Osteoblast (primary cell): Measurements from ENCODE around the gene CES4A. TPM values are rescaled to one million over a fixed set of nuclear protein-coding genes. Genes with fewer than 3 reads are reported as not detected.

Experiments
- DNase-seq: peaks from one replicate; pipeline ENCODE4 v3.0.0; 2011; ENCODE audit warnings: low spot score, mixed read lengths; ENCODE audit not compliant: insufficient read length; ENCODE audit errors: missing footprints
- H2AFZ ChIP-seq: 2 replicates; pipeline ENCODE4 v1.6.0; 2011; ENCODE audit warnings: mild to moderate bottlenecking, low read length
- H3K27ac ChIP-seq: 2 replicates; pipeline ENCODE4 v1.5.1; 2011; ENCODE audit warnings: mild to moderate bottlenecking, low read depth, low read length, moderate library complexity
- H3K27me3 ChIP-seq: 2 replicates; pipeline ENCODE4 v1.6.0; 2012; ENCODE audit warnings: mild to moderate bottlenecking, control low read depth, inconsistent platforms, low read length, moderate library complexity; ENCODE audit not compliant: insufficient read depth
- H3K36me3 ChIP-seq: 2 replicates; pipeline ENCODE4 v1.5.1; 2011; ENCODE audit warnings: mild to moderate bottlenecking, low read length, control low read depth, moderate library complexity; ENCODE audit not compliant: insufficient read depth
- H3K4me1 ChIP-seq: 2 replicates; pipeline ENCODE4 v1.5.1; 2011; ENCODE audit warnings: mild to moderate bottlenecking, low read length, control low read depth, moderate library complexity; ENCODE audit not compliant: insufficient read depth
- H3K4me2 ChIP-seq: 2 replicates; pipeline ENCODE4 v1.6.0; 2011; ENCODE audit warnings: mild to moderate bottlenecking, low read length; ENCODE audit not compliant: insufficient read depth
- H3K4me3 ChIP-seq: fragments of 200-600 bp; sonication (generic); 3 replicates; pipeline ENCODE4 v1.5.1; 2012; ENCODE audit warnings: mild to moderate bottlenecking, low read length, inconsistent platforms; ENCODE audit not compliant: insufficient read depth
- H3K79me2 ChIP-seq: 2 replicates; pipeline ENCODE4 v1.6.0; 2012; ENCODE audit warnings: mild to moderate bottlenecking, low read length, control low read depth, inconsistent platforms; ENCODE audit not compliant: insufficient read depth
- H3K9me3 ChIP-seq: 2 replicates; pipeline ENCODE4 v1.5.1; 2011; ENCODE audit warnings: low read depth, low read length, control low read depth
- H4K20me1 ChIP-seq: 2 replicates; pipeline ENCODE4 v1.6.0; 2012; ENCODE audit warnings: mild to moderate bottlenecking, low read length, control low read depth; ENCODE audit not compliant: insufficient read depth
- CTCF ChIP-seq: IDR thresholded peaks from 2 replicates; pipeline ENCODE4 v1.5.1; 2011; ENCODE audit warnings: mild to moderate bottlenecking, low read depth, low read length, moderate library complexity; ENCODE audit errors: extremely low read depth
- total RNA-seq: library from RNA; depleted of rRNA; stranded (reverse); fragments of >200 nt; gene quantifications from 2 replicates; pipeline ENCODE4 v1.2.3, GENCODE V29; 2012

Gene CES4A
- total RNA-seq, 1 donor, result 1.8 TPM

GRCh38 chr16:66948837-66949225, 39.6 kb upstream of the CES4A start:
- TF ChIP-seq CTCF, result no peak
- peak overlapping the region; percentile 79 for H3K4me2 ChIP-seq

GRCh38 chr16:66949472-66949871, 38.9 kb upstream of the CES4A start:
- no peak for DNase-seq
- H3K9me3 ChIP-seq, result peaks cover 5% of the 10 kb centered on the region
- H2AFZ ChIP-seq, result no peak overlapping the region
- H3K36me3 ChIP-seq, result no peaks in the 10 kb centered on the region
- no peak for TF ChIP-seq CTCF
- H3K4me1 ChIP-seq, result peaks cover 5% of the 10 kb centered on the region
- H4K20me1 ChIP-seq, result no peaks in the 10 kb centered on the region
- H3K27me3 ChIP-seq, result peaks cover 18% of the 10 kb centered on the region
- no peak overlapping the region for H3K4me3 ChIP-seq
- no peak overlapping the region for H3K4me2 ChIP-seq
- H3K27ac ChIP-seq, result no peak overlapping the region
- no peaks in the 10 kb centered on the region for H3K79me2 ChIP-seq

More at GRCh38 chr16:66948837-66949225, 39.6 kb upstream of the CES4A start:
- Histone ChIP-seq H4K20me1 (no peaks in the 10 kb centered on the region), H3K27me3 (peaks cover 18% of the 10 kb centered on the region), H3K36me3 (peaks cover 2% of the 10 kb centered on the region), H3K79me2 (no peaks in the 10 kb centered on the region), H3K4me3 (peak overlapping the region; percentile 75), H3K9me3 (peaks cover 5% of the 10 kb centered on the region), H3K27ac (no peak overlapping the region), H3K4me1 (peaks cover 5% of the 10 kb centered on the region), H2AFZ (peak overlapping the region; percentile 89)
- peak; percentile 43 for DNase-seq

GRCh38 chr16:66950437-66950836, 38.0 kb upstream of the CES4A start:
- H3K36me3 ChIP-seq, result no peaks in the 10 kb centered on the region
- H3K27me3 ChIP-seq, result peaks cover 18% of the 10 kb centered on the region
- no peak for DNase-seq
- H3K4me3 ChIP-seq, result no peak overlapping the region
- no peak overlapping the region for H3K27ac ChIP-seq
- TF ChIP-seq CTCF, result no peak
- no peak overlapping the region for H2AFZ ChIP-seq
- H4K20me1 ChIP-seq, result no peaks in the 10 kb centered on the region
- peaks cover 5% of the 10 kb centered on the region for H3K4me1 ChIP-seq
- no peak overlapping the region for H3K4me2 ChIP-seq
- H3K9me3 ChIP-seq, result peaks cover 5% of the 10 kb centered on the region
- no peaks in the 10 kb centered on the region for H3K79me2 ChIP-seq

- H3K27me3 ChIP-seq, result peaks cover 18% of the 10 kb centered on the region
- H3K27ac ChIP-seq, result no peak overlapping the region
- no peak overlapping the region for H3K4me2 ChIP-seq
- no peak for TF ChIP-seq CTCF
- H2AFZ ChIP-seq, result no peak overlapping the region
- peaks cover 5% of the 10 kb centered on the region for H3K9me3 ChIP-seq
- no peak for DNase-seq
- H4K20me1 ChIP-seq, result no peaks in the 10 kb centered on the region
- H3K4me3 ChIP-seq, result no peak overlapping the region
- H3K4me1 ChIP-seq, result peaks cover 5% of the 10 kb centered on the region
- no peaks in the 10 kb centered on the region for H3K79me2 ChIP-seq
- H3K36me3 ChIP-seq, result no peaks in the 10 kb centered on the region
These were observed 37.2 kb upstream of the CES4A start for GRCh38 chr16:66950971-66951790.
